Stimulated activated CD4-positive, alpha-beta T cell treated with anti-CD3 and anti-CD28 coated beads, Interleukin-15, amount 100 ng/mL, for 1 hour (primary cell): ENCODE measurements around the gene TMEM151A.

ENCODE experiments used
- DNase-seq, 2 donors: peaks; one replicate each; pipeline ENCODE4 v3.0.0-alpha.2; 2020; ENCODE audit warnings: low read depth in 1 of 2, low spot score in 1 of 2

The TMEM151A gene

GRCh38 chr11:66282468-66283455 is 8.9 kb upstream of the TMEM151A start:
- DNase-seq, result peak; percentile 96 to 99

GRCh38 chr11:66283461-66284105 is 8.1 kb upstream of the TMEM151A start:
- DNase-seq, result no peak

GRCh38 chr11:66284526-66285078 is 7.1 kb upstream of the TMEM151A start:
- DNase-seq, result no peak

GRCh38 chr11:66285250-66285947 is 6.3 kb upstream of the TMEM151A start:
- DNase-seq, result no peak

- no peak for DNase-seq
Observed at GRCh38 chr11:66286699-66287098, 5.0 kb upstream of the TMEM151A start.

- no peak for DNase-seq
Observed at GRCh38 chr11:66287211-66287888, 4.3 kb upstream of the TMEM151A start.

- no peak for DNase-seq
Observed at GRCh38 chr11:66287889-66288670, 3.6 kb upstream of the TMEM151A start.

- peak; percentile 94 to 96 for DNase-seq
Observed at GRCh38 chr11:66288671-66289547, 2.8 kb upstream of the TMEM151A start, which contains the start of gene YIF1A. TSS of gene YIF1A (minus strand) at chr11:66289143. CDS start at chr11:66288985, 158 bp downstream.

GRCh38 chr11:66289548-66290329 is 2.0 kb upstream of the TMEM151A start:
- DNase-seq, result peak in 1 of 2 donors; percentile 70

GRCh38 chr11:66290330-66290621 is 1.4 kb upstream of the TMEM151A start:
- DNase-seq, result no peak

- no peak for DNase-seq
Observed at GRCh38 chr11:66291303-66291705, 390 bp upstream of the TMEM151A start.

GRCh38 chr11:66292543-66293332 is 1.0 kb downstream of the TMEM151A start:
- no peak for DNase-seq

GRCh38 chr11:66293352-66293751 is 1.7 kb downstream of the TMEM151A start:
- DNase-seq, result no peak

GRCh38 chr11:66293777-66294625 is 2.3 kb downstream of the TMEM151A start:
- no peak for DNase-seq

GRCh38 chr11:66294626-66295620 is 3.2 kb downstream of the TMEM151A start:
- DNase-seq, result no peak
